B cell (primary cell): ENCODE data around the gene PLCD4.

Experiments
- EZH2 ChIP-seq: IDR thresholded peaks from 2 replicates; pipeline ENCODE4 v1.6.1; 2012; ENCODE audit warnings: borderline replicate concordance, low read depth, mild to moderate bottlenecking, moderate library complexity, low read length; ENCODE audit not compliant: insufficient read depth, poor library complexity, severe bottlenecking
- TF ChIP-seq, protein P1 (sequence below): fragments of 200-600 bp; IDR thresholded peaks from one replicate; pipeline ENCODE4 v1.8.0; 2022; ENCODE audit warnings: antibody characterized with exemption, mild to moderate bottlenecking

DNA sequence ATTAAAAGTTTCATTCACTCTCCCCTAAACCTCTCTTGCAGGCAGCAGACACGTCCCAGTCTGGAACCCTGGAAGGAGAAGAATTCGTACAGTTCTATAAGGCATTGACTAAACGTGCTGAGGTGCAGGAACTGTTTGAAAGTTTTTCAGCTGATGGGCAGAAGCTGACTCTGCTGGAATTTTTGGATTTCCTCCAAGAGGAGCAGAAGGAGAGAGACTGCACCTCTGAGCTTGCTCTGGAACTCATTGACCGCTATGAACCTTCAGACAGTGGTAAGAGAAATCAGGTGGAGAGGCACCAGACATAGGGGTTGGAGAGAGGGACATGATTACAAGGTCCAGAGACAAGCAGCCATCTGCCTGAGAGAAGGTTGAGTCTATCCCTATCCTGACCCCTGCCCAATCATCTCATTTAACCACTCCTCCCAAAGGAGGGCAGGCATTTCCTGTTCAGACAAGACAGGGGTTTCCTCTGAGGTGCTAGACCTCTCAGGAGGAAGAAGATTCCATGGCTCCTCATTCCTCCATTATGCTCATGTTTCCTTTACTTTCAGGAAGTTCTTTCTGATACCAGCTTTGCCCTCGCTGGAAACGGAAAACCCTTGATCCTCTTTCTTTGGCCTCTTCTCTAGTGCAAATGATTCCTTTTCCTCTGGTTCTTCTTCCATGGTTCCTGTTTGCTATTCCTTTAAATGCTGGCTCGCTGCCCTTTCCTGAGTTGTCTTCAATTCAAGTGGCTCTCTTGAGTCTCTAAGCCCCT is 15.1 kb downstream of the PLCD4 start:
- TF ChIP-seq, protein P1, sequence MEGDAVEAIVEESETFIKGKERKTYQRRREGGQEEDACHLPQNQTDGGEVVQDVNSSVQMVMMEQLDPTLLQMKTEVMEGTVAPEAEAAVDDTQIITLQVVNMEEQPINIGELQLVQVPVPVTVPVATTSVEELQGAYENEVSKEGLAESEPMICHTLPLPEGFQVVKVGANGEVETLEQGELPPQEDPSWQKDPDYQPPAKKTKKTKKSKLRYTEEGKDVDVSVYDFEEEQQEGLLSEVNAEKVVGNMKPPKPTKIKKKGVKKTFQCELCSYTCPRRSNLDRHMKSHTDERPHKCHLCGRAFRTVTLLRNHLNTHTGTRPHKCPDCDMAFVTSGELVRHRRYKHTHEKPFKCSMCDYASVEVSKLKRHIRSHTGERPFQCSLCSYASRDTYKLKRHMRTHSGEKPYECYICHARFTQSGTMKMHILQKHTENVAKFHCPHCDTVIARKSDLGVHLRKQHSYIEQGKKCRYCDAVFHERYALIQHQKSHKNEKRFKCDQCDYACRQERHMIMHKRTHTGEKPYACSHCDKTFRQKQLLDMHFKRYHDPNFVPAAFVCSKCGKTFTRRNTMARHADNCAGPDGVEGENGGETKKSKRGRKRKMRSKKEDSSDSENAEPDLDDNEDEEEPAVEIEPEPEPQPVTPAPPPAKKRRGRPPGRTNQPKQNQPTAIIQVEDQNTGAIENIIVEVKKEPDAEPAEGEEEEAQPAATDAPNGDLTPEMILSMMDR = no peak
- TF ChIP-seq EZH2 = no peak
